SK-N-SH treated with all-trans-retinoic acid at 6 μM for 48 hours (cell line): ENCODE measurements around the gene DCC.

Experiments used
- ATAC-seq: fragments of 200-7000 bp; cut with Tn5 transposase; 3 replicates; pipeline ENCODE4 v1.9.1; 2020; ENCODE audit warnings: mild to moderate bottlenecking, moderate library complexity
- ARNTL ChIP-seq: fragments of 450-650 bp; formaldehyde crosslinking; IDR thresholded peaks from 2 replicates; pipeline ENCODE4 v1.5.0; 2020; ENCODE audit warnings: low read depth, mild to moderate bottlenecking, moderate library complexity, borderline replicate concordance
- BACH2 ChIP-seq: fragments of 250-450 bp; sonication (Bioruptor Pico); IDR thresholded peaks from 2 replicates; pipeline ENCODE4 v1.9.0; 2021; ENCODE audit warnings: mild to moderate bottlenecking, borderline replicate concordance
- CREB5 ChIP-seq: fragments of 250-450 bp; sonication (Bioruptor Pico); IDR thresholded peaks from 2 replicates; pipeline ENCODE4 v1.5.1; 2020; ENCODE audit warnings: low read depth, mild to moderate bottlenecking, moderate library complexity
- CSRNP3 ChIP-seq: fragments of 250-450 bp; sonication (Bioruptor Pico); IDR thresholded peaks from 2 replicates; pipeline ENCODE4 v1.5.1; 2021; ENCODE audit warnings: mild to moderate bottlenecking, moderate library complexity
- ESRRG ChIP-seq: fragments of 250-450 bp; sonication (Bioruptor Pico); IDR thresholded peaks from 2 replicates; pipeline ENCODE4 v1.6.1; 2021; ENCODE audit warnings: mild to moderate bottlenecking
- GLIS3 ChIP-seq: fragments of 250-450 bp; sonication (Bioruptor Pico); IDR thresholded peaks from 2 replicates; pipeline ENCODE4 v1.5.0; 2020; ENCODE audit warnings: mild to moderate bottlenecking, moderate library complexity
- ISL1 ChIP-seq: fragments of 250-450 bp; sonication (Bioruptor Pico); IDR thresholded peaks from 2 replicates; pipeline ENCODE4 v2.1.2; 2022; ENCODE audit warnings: mild to moderate bottlenecking, moderate library complexity
- OSR1 ChIP-seq: fragments of 250-450 bp; sonication (Bioruptor Pico); IDR thresholded peaks from 2 replicates; pipeline ENCODE4 v1.8.0; 2022; ENCODE audit warnings: moderate library complexity, mild to moderate bottlenecking, inconsistent platforms
- PATZ1 ChIP-seq: fragments of 250-450 bp; sonication (Bioruptor Pico); IDR thresholded peaks from 2 replicates; pipeline ENCODE4 v1.8.0; 2020; ENCODE audit warnings: mild to moderate bottlenecking, moderate library complexity, borderline replicate concordance
- POU6F1 ChIP-seq: fragments of 250-450 bp; sonication (Bioruptor Pico); IDR thresholded peaks from 2 replicates; pipeline ENCODE4 v1.8.0; 2021; ENCODE audit warnings: low read depth, mild to moderate bottlenecking, moderate library complexity, borderline replicate concordance
- PPARA ChIP-seq: fragments of 250-450 bp; sonication (Bioruptor Pico); IDR thresholded peaks from 2 replicates; pipeline ENCODE4 v1.5.0; 2020; ENCODE audit warnings: mild to moderate bottlenecking, borderline replicate concordance
- RARB ChIP-seq: fragments of 250-450 bp; sonication (Bioruptor Pico); IDR thresholded peaks from 2 replicates; pipeline ENCODE4 v1.8.0; 2021; ENCODE audit warnings: mild to moderate bottlenecking, moderate library complexity
- SNAI2 ChIP-seq: fragments of 250-450 bp; sonication (Bioruptor Pico); IDR thresholded peaks from 2 replicates; pipeline ENCODE4 v1.5.0; 2020; ENCODE audit warnings: mild to moderate bottlenecking, moderate library complexity
- TCF4 ChIP-seq: fragments of 250-450 bp; sonication (Bioruptor Pico); IDR thresholded peaks from 2 replicates; pipeline ENCODE4 v1.8.0; 2021; ENCODE audit warnings: mild to moderate bottlenecking, moderate library complexity, borderline replicate concordance
- TOX ChIP-seq: fragments of 250-450 bp; sonication (Bioruptor Pico); IDR thresholded peaks from 2 replicates; pipeline ENCODE4 v1.8.0; 2021; ENCODE audit warnings: mild to moderate bottlenecking, moderate library complexity, borderline replicate concordance
- TSHZ2 ChIP-seq: fragments of 250-450 bp; sonication (Bioruptor Pico); IDR thresholded peaks from 2 replicates; pipeline ENCODE4 v1.5.0; 2020; ENCODE audit warnings: mild to moderate bottlenecking, moderate library complexity
- ZC3H10 ChIP-seq: fragments of 250-450 bp; sonication (Bioruptor Pico); IDR thresholded peaks from 2 replicates; pipeline ENCODE4 v1.5.1; 2021; ENCODE audit warnings: mild to moderate bottlenecking, moderate library complexity
- ZFP3 ChIP-seq: fragments of 250-450 bp; sonication (Bioruptor Pico); IDR thresholded peaks from 2 replicates; pipeline ENCODE4 v1.5.0; 2020; ENCODE audit warnings: mild to moderate bottlenecking, moderate library complexity
- ZFP30 ChIP-seq: fragments of 450-650 bp; formaldehyde crosslinking; IDR thresholded peaks from 2 replicates; pipeline ENCODE4 v1.5.0; 2022; ENCODE audit warnings: mild to moderate bottlenecking, moderate library complexity
- ZNF70 ChIP-seq: fragments of 450-650 bp; formaldehyde crosslinking; IDR thresholded peaks from 2 replicates; pipeline ENCODE4 v1.5.0; 2020; ENCODE audit warnings: mild to moderate bottlenecking, moderate library complexity
- ZNF8 ChIP-seq: fragments of 450-650 bp; formaldehyde crosslinking; IDR thresholded peaks from 2 replicates; pipeline ENCODE4 v1.5.0; 2020; ENCODE audit warnings: mild to moderate bottlenecking, moderate library complexity

DCC gene

GRCh38 chr18:52484977-52485376 lies 145.0 kb downstream of the DCC start:
- no peak for ATAC-seq
- TF ChIP-seq RARB (CRISPR knock-in tag) (no peak), OSR1 (CRISPR knock-in tag) (no peak), ZFP30 (no peak), CSRNP3 (CRISPR knock-in tag) (no peak), ESRRG (CRISPR knock-in tag) (no peak), PATZ1 (CRISPR knock-in tag) (no peak), GLIS3 (CRISPR knock-in tag) (no peak), ZNF70 (no peak), BACH2 (no peak), ZFP3 (no peak), ZC3H10 (CRISPR knock-in tag) (no peak), TCF4 (CRISPR knock-in tag) (no peak), PPARA (no peak), TSHZ2 (CRISPR knock-in tag) (no peak), TOX (no peak), CREB5 (CRISPR knock-in tag) (no peak), SNAI2 (no peak), ARNTL (CRISPR knock-in tag) (no peak), POU6F1 (CRISPR knock-in tag) (no peak)

GRCh38 chr18:52486052-52486451 lies 146.1 kb downstream of the DCC start:
- TF ChIP-seq ZNF8 (CRISPR knock-in tag), result no peak
- no peak for TF ChIP-seq CSRNP3 (CRISPR knock-in tag)
- no peak for TF ChIP-seq POU6F1 (CRISPR knock-in tag)
- TF ChIP-seq TSHZ2 (CRISPR knock-in tag), result no peak
- no peak for TF ChIP-seq ZFP3
- TF ChIP-seq ZC3H10 (CRISPR knock-in tag), result no peak
- no peak for TF ChIP-seq ISL1 (CRISPR knock-in tag)
- TF ChIP-seq TOX, result no peak
- TF ChIP-seq BACH2, result no peak
- no peak for TF ChIP-seq GLIS3 (CRISPR knock-in tag)
- no peak for TF ChIP-seq ESRRG (CRISPR knock-in tag)
- no peak for TF ChIP-seq OSR1 (CRISPR knock-in tag)
- TF ChIP-seq ZNF70, result no peak
- TF ChIP-seq SNAI2, result no peak
- TF ChIP-seq TCF4 (CRISPR knock-in tag), result no peak
- ATAC-seq, result no peak
